Liver (tissue), 3 donors: ENCODE results near the gene MAP4K4.

Experiments used
- RAD21 ChIP-seq, 2 donors: IDR thresholded peaks; 2 replicates each; pipeline ENCODE4 v1.6.1; 2016; ENCODE audit warnings: antibody characterized with exemption in 2 of 2, mild to moderate bottlenecking in 2 of 2
- TF ChIP-seq, protein P1 (sequence below): fragments of 150-350 bp; IDR thresholded peaks from 2 replicates; pipeline ENCODE4 v1.5.1; 2017; ENCODE audit warnings: improper control_type of control experiment, low read depth, low read length; ENCODE audit not compliant: missing input control
- TF ChIP-seq, protein P2 (sequence below): IDR thresholded peaks from 2 replicates; pipeline ENCODE4 v1.6.1; 2016; ENCODE audit warnings: antibody characterized with exemption
- TF ChIP-seq, protein P3 (sequence below): IDR thresholded peaks from 2 replicates; pipeline ENCODE4 v1.6.1; 2016; ENCODE audit warnings: antibody characterized with exemption, mild to moderate bottlenecking
- donor health status: healthy.
- donor health status: healthy.

DNA sequence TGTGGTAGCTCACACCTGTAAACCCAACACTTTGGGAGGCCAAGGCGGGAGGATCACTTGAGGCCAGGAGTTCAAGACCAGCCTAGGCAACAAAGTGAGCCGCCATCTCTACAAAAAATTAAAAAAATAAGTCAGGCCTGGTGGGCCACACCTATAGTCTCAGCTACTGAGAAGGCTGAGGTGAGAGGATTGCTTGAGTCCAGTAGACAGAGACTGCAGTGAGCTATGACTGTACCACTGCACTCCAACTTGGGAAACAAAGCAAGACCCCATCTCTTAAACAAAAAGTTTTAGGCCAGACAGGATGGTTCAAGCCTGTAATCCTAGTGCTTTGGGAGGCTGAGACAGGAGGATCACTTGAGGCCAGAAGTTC lies 224.4 kb downstream of the MAP4K4 start:
- TF ChIP-seq, protein P1, sequence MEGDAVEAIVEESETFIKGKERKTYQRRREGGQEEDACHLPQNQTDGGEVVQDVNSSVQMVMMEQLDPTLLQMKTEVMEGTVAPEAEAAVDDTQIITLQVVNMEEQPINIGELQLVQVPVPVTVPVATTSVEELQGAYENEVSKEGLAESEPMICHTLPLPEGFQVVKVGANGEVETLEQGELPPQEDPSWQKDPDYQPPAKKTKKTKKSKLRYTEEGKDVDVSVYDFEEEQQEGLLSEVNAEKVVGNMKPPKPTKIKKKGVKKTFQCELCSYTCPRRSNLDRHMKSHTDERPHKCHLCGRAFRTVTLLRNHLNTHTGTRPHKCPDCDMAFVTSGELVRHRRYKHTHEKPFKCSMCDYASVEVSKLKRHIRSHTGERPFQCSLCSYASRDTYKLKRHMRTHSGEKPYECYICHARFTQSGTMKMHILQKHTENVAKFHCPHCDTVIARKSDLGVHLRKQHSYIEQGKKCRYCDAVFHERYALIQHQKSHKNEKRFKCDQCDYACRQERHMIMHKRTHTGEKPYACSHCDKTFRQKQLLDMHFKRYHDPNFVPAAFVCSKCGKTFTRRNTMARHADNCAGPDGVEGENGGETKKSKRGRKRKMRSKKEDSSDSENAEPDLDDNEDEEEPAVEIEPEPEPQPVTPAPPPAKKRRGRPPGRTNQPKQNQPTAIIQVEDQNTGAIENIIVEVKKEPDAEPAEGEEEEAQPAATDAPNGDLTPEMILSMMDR: no peak
- TF ChIP-seq, protein P2, sequence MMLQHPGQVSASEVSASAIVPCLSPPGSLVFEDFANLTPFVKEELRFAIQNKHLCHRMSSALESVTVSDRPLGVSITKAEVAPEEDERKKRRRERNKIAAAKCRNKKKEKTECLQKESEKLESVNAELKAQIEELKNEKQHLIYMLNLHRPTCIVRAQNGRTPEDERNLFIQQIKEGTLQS: no peak
- TF ChIP-seq RAD21 (IDR thresholded peaks at IDR 0.05): no peak
- TF ChIP-seq, protein P3, sequence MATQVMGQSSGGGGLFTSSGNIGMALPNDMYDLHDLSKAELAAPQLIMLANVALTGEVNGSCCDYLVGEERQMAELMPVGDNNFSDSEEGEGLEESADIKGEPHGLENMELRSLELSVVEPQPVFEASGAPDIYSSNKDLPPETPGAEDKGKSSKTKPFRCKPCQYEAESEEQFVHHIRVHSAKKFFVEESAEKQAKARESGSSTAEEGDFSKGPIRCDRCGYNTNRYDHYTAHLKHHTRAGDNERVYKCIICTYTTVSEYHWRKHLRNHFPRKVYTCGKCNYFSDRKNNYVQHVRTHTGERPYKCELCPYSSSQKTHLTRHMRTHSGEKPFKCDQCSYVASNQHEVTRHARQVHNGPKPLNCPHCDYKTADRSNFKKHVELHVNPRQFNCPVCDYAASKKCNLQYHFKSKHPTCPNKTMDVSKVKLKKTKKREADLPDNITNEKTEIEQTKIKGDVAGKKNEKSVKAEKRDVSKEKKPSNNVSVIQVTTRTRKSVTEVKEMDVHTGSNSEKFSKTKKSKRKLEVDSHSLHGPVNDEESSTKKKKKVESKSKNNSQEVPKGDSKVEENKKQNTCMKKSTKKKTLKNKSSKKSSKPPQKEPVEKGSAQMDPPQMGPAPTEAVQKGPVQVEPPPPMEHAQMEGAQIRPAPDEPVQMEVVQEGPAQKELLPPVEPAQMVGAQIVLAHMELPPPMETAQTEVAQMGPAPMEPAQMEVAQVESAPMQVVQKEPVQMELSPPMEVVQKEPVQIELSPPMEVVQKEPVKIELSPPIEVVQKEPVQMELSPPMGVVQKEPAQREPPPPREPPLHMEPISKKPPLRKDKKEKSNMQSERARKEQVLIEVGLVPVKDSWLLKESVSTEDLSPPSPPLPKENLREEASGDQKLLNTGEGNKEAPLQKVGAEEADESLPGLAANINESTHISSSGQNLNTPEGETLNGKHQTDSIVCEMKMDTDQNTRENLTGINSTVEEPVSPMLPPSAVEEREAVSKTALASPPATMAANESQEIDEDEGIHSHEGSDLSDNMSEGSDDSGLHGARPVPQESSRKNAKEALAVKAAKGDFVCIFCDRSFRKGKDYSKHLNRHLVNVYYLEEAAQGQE: no peak
